WI38 (cell line): ENCODE measurements around the gene TPM1.
"Not testable (repeated sequence)": the region's sequence is repeated elsewhere in the genome, so short reads cannot be mapped to it uniquely, and the experiment has no call there.

Experiments used
- H3K4me3 ChIP-seq: 2 replicates; pipeline ENCODE4 v1.5.1; 2011; ENCODE audit warnings: low read depth, mild to moderate bottlenecking, control low read depth, low read length
- TF ChIP-seq, protein P1 (sequence below): IDR thresholded peaks from 2 replicates; pipeline ENCODE4 v1.5.1; 2012; ENCODE audit warnings: low read depth, mild to moderate bottlenecking, control low read depth, low read length

The TPM1 gene

DNA sequence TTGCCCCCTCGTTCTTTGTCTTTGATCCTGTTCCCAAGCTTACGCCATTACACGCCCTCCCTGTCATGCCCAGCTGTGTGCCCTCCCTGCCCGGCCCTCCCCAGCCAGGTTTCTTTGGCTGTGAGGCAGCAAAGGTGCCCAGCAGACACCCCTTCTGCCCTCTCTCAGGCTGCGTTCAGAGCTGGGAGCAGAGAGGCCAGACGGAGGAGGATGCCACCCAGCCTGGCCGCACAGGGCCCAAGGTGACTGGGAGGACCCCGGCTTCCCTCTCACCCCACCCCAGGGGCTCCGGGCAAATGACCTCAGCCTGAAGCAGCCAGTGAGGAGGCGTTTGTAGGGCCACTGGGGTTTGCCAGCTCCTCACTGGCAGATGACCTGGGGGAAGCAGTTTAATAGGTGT is 48.3 kb downstream of the TPM1 start:
- TF ChIP-seq, protein P1, sequence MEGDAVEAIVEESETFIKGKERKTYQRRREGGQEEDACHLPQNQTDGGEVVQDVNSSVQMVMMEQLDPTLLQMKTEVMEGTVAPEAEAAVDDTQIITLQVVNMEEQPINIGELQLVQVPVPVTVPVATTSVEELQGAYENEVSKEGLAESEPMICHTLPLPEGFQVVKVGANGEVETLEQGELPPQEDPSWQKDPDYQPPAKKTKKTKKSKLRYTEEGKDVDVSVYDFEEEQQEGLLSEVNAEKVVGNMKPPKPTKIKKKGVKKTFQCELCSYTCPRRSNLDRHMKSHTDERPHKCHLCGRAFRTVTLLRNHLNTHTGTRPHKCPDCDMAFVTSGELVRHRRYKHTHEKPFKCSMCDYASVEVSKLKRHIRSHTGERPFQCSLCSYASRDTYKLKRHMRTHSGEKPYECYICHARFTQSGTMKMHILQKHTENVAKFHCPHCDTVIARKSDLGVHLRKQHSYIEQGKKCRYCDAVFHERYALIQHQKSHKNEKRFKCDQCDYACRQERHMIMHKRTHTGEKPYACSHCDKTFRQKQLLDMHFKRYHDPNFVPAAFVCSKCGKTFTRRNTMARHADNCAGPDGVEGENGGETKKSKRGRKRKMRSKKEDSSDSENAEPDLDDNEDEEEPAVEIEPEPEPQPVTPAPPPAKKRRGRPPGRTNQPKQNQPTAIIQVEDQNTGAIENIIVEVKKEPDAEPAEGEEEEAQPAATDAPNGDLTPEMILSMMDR: no peak
- H3K4me3 ChIP-seq: no peak overlapping the region

DNA sequence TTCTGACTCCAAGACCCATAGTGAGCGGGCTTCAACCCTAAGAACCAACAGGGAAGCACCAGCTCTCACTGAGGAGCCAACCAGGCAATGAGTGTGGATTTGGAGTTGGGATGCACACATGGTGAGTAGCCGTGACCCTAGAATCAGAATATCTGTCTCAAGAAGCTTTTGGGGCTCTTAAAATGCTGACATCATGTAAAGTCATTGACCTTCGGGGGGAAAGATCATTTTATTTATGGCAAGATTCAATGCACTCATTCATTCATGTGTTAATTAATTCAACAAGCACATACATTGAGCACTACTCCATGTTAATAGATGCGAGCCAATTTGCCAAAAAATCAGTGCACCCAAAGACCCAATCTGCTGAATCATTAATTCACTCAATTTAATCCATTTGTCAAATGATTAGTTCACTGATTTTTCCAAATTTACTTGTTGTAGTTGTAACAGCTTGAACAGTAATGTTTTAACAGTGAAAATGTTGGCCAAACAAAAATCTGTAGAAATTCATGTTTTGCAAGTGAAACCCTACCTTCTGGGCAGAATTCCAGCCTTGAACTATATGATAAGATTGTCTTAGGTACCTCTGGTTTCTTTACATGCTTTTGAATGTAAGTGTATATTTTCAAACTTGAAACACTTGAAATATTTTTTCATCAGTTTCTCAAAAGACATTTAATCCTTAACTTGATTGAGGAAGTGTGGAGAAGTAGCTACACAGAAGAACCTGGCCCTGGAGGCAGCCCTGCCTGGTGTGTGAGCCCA is 49.3 kb downstream of the TPM1 start:
- TF ChIP-seq, protein P1: no peak
- H3K4me3 ChIP-seq: no peak overlapping the region

DNA sequence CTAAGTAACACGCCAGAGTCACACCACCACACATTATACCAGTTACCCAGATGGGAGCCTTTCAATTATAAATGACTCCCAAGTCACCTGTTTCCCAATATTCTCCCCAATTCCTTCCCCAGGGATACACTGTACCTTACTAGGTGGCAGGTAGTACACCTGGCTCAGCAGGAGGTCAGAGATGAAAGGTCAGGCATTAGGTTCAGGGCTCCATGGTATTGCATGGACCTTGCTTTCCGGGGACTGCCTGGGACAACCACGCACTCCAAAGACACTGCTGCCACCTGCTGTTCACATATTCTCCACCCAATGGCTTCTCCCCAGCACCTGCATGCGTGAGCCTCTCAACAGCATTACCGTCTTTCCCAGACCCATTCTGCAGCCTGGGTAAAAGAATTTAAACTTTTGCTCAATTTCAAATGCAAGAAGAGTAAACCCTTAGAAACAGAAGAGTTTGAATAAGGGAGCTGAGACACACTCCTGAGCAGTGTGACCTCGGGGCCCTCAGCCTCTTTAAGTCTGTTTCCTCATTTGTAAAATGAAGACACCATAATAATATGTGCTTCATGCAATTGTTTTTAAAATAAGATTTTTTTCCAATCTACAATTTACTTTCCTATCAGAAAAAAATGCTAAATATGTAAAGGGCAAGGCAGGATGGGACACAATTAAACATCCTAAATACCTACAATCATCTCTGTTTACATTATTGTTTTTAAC is 51.1 kb downstream of the TPM1 start:
- TF ChIP-seq, protein P1: peak; percentile 83

DNA sequence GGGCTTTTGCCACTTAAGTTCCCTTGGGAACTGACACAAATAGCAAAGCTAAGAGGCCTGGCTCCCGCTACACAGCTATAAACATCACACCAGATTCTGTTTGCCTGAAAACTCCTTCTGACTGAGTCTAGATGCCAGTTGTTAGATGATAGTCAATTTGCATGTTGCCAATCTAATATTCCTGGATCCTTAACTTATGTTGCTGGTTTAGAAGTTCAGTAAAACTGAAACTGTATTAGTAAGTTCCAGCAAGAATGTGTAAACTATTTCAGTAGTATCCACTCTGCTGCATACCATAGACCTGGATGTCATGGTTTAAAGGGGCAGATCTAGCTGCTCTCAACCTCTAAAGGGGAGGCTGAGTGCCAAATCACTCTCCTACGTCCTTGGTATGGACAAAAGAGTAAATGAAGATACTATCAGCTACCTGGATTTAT is 52.0 kb downstream of the TPM1 start:
- H3K4me3 ChIP-seq: peak overlapping the region; percentile 42
- TF ChIP-seq, protein P1: no peak

More for the DNA sequence above, 51.1 kb downstream of the TPM1 start:
- no peak overlapping the region for H3K4me3 ChIP-seq

- TF ChIP-seq, protein P1: no peak
- H3K4me3 ChIP-seq: no peak overlapping the region
Observed at GRCh38 chr15:63096178-63096577, 53.6 kb downstream of the TPM1 start.

DNA sequence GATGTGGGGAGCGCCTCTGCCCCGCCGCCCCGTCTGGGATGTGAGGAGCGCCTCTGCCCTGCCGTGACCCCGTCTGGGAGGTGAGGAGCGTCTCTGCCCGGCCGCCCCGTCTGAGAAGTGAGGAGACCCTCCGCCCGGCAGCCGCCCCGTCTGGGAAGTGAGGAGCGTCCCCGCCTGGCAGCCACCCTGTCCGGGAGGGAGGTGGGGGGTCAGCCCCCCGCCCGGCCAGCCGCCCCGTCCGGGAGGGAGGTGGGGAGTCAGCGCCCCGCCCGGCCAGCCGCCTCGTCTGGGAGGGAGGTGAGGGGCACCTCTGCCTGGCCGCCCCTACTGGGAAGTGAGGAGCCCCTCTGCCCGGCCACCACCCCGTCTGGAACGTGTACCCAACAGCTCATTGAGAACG is 56.4 kb downstream of the TPM1 start:
- H3K4me3 ChIP-seq: not testable (repeated sequence)

GRCh38 chr15:63099581-63099980 is 57.0 kb downstream of the TPM1 start:
- not testable (repeated sequence) for H3K4me3 ChIP-seq

DNA sequence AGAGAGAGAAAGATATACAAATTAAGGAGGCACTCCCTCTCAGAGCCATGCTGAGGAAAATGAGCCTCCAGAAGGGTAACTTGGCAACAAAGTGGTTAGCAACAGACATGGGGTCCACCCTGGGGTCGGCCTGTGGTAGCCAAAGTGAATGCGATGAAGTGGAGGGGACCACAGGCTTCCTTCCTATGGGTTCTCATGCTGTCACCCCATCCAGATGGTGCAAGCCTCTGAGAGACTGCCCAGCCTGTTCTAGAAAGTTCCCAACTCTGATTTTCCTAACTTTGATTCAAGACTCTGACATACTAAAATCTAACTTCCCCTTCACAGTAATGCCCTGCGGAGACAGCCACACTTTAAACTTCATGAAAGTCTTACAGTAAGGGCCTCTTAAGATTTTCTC is 60.9 kb downstream of the TPM1 start:
- H3K4me3 ChIP-seq: no peak overlapping the region
- TF ChIP-seq, protein P1: no peak
